Common myeloid progenitor, CD34-positive (primary cell): ENCODE measurements around the gene SCNN1B.

Source experiments
- CTCF ChIA-PET: fragments of 350-600 bp; sonication (Branson Sonifier 250); formaldehyde crosslinking; loops from one replicate; lab custom pipeline; 2021; ENCODE audit warnings: antibody characterized with exemption; lab: Charles Lee
- POLR2A ChIA-PET: fragments of 350-600 bp; sonication (Branson Sonifier 250); formaldehyde crosslinking; loops from one replicate; lab custom pipeline; 2021; ENCODE audit warnings: antibody characterized with exemption; lab: Charles Lee
- DNase-seq, 3 donors: peaks; one replicate each; pipeline versions ENCODE4 v3.0.0 to v3.0.0-alpha.2; 2013
- H3K27ac ChIP-seq, 2 experiments: 1 replicate in 1 of 2; 2 replicates in 1 of 2; pipeline ENCODE4 v1.7.0; 2013; ENCODE audit warnings: inconsistent platforms in 2 of 2, low read length in 2 of 2, mild to moderate bottlenecking in 2 of 2, low read depth in 1 of 2, moderate library complexity in 1 of 2; ENCODE audit not compliant: severe bottlenecking in 2 of 2, insufficient read depth in 1 of 2, poor library complexity in 1 of 2
- H3K27me3 ChIP-seq, 5 experiments: replicated peaks in 2 of 5; 1 replicate in 3 of 5; 2 replicates in 2 of 5; pipeline versions ENCODE4 v1.6.1 to v1.7.0; 2013; ENCODE audit warnings: low read length in 4 of 5, mild to moderate bottlenecking in 2 of 5, moderate library complexity in 2 of 5, inconsistent platforms in 1 of 5; ENCODE audit not compliant: insufficient read depth in 5 of 5, control insufficient read depth in 4 of 5
- H3K36me3 ChIP-seq, 4 experiments: 1 replicate in 2 of 4; 2 replicates in 2 of 4; pipeline versions ENCODE4 v1.6.1 to v1.7.0; 2013; ENCODE audit warnings: low read length in 3 of 4, control low read depth in 1 of 4, mild to moderate bottlenecking in 1 of 4; ENCODE audit not compliant: control insufficient read depth in 4 of 4, insufficient read depth in 4 of 4
- H3K4me1 ChIP-seq, 4 experiments: 1 replicate in 3 of 4; 2 replicates in 1 of 4; pipeline versions ENCODE4 v1.6.1 to v1.7.1; 2013; ENCODE audit warnings: low read length in 3 of 4, mild to moderate bottlenecking in 3 of 4, control low read depth in 1 of 4, inconsistent platforms in 1 of 4, moderate library complexity in 1 of 4; ENCODE audit not compliant: control insufficient read depth in 4 of 4, insufficient read depth in 4 of 4; ENCODE audit errors: control extremely low read depth in 1 of 4
- H3K4me3 ChIP-seq, 7 experiments: 1 replicate in 4 of 7; 2 replicates in 3 of 7; pipeline versions ENCODE4 v1.5.1 to v1.7.0; 2013; ENCODE audit warnings: mild to moderate bottlenecking in 7 of 7, low read length in 6 of 7, moderate library complexity in 6 of 7, inconsistent platforms in 2 of 7, low read depth in 2 of 7, control low read depth in 1 of 7; ENCODE audit not compliant: insufficient read depth in 4 of 7, control insufficient read depth in 1 of 7; ENCODE audit errors: extremely low read depth in 1 of 7
- H3K9me3 ChIP-seq, 5 experiments: 1 replicate in 4 of 5; 2 replicates in 1 of 5; pipeline versions ENCODE4 v1.6.1 to v1.7.1; 2013; ENCODE audit warnings: low read length in 4 of 5, mild to moderate bottlenecking in 2 of 5, inconsistent platforms in 1 of 5, low read depth in 1 of 5, moderate library complexity in 1 of 5; ENCODE audit not compliant: control insufficient read depth in 4 of 5, insufficient read depth in 2 of 5; ENCODE audit errors: control extremely low read depth in 1 of 5
- WGBS: methylation state at CpG from one replicate; pipeline ENCODE4 v1.1.5; 2013; ENCODE audit not compliant: insufficient coverage; 5-methylcytosine and 5-hydroxymethylcytosine counted together

The SCNN1B gene

DNA sequence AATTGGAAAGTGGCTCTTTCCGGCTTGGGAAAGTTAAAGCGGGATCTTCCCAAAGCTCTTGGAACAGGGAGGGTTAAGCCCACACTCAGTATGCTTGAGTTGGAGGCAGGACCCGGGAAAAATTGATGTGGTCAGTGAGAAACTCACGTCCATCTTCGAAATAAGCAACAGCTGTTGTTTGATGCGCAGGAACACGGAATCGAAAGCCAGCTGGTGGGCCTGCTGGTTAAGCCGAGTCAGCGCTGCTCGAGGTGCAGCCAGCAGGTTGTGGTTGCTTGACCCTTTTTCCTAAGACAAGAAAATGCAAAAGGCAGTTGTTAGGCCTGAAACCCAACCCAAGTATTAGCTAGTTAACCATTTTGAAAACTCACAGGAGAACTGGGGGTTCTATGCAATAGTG lies 101.4 kb downstream of the SCNN1B start:
- H3K4me1 ChIP-seq = no peaks in the 10 kb centered on the region
- ChIA-PET POLR2A (no interaction called here), CTCF (no interaction called here)
- peaks cover 16 to 80% (median 59%) of the 10 kb centered on the region in 4 experiments for H3K36me3 ChIP-seq
- no peaks in the 10 kb centered on the region for H3K9me3 ChIP-seq
- DNase-seq = no peak
- no peak overlapping the region for H3K27ac ChIP-seq
- no peak overlapping the region for H3K4me3 ChIP-seq
- 92% methylated on average over 11 of the region's 11 CpGs for WGBS
- H3K27me3 ChIP-seq = no peaks in the 10 kb centered on the region

DNA sequence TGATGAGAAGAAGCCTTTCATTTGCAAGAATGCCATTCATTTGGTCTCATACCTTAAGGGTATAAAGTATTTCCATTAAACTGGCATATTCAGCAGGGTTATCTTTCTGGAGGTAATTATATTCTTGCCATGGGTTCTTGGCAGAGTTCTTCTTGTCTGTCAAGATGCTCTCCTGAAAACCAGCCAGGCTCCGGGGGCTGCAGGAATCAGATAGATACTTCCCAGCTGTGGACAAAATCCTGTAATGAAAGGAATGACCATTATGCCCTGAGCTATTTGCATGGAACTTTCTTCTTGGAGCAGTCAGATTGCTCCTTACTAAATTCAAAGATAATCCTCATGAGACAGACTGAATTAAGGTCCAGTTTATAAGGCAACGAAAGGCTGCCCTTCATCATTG lies 103.9 kb downstream of the SCNN1B start:
- no peaks in the 10 kb centered on the region for H3K9me3 ChIP-seq
- POLR2A ChIA-PET = no interaction called here
- H3K36me3 ChIP-seq = peaks cover 16 to 80% (median 53%) of the 10 kb centered on the region in 4 experiments
- no peak for DNase-seq
- no peaks in the 10 kb centered on the region for H3K4me1 ChIP-seq
- CTCF ChIA-PET = no interaction called here
- no peaks in the 10 kb centered on the region for H3K27me3 ChIP-seq
- H3K4me3 ChIP-seq = no peak overlapping the region
- 100% methylated on average over 2 of the region's 2 CpGs for WGBS
- H3K27ac ChIP-seq = no peak overlapping the region

DNA sequence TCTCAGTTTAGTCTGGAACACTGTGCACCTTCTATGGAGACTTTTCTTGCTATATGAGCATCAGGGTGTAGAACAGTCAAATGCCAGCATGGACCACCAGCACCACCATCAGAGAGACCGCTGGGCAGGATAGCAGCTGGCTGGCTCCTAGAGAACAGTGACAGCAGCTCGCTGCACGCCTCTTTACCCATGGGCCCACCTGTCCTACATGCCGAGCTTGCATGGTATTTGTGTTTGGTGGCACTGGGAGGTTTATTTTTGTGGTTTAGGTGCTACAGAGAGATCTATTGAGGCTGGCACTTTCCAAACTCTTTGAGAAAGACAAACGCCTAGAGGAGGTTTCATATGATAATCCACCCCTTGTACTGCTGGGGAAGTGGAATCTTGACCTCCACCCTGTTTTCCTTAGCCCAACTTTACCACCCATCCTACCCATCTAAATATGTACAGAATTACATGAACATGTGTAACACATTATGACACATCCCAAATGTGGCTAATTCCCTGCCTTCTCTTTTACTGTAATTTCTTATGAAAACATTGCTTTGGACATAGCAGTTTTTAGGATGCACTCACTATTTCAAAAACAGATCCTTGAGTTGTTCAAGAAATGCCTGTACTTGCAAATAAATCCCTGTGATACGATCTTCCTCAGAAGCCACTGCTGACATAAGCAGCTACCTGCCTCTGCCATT lies 104.6 kb downstream of the SCNN1B start:
- no peak overlapping the region for H3K4me3 ChIP-seq
- no peaks in the 10 kb centered on the region for H3K27me3 ChIP-seq
- ChIA-PET CTCF (no interaction called here), POLR2A (no interaction called here)
- H3K9me3 ChIP-seq = no peaks in the 10 kb centered on the region
- H3K27ac ChIP-seq = no peak overlapping the region
- WGBS = 100% methylated on average over 5 of the region's 6 CpGs
- H3K36me3 ChIP-seq = peaks cover 13 to 81% (median 50%) of the 10 kb centered on the region in 4 experiments
- no peaks in the 10 kb centered on the region for H3K4me1 ChIP-seq
- DNase-seq = no peak

DNA sequence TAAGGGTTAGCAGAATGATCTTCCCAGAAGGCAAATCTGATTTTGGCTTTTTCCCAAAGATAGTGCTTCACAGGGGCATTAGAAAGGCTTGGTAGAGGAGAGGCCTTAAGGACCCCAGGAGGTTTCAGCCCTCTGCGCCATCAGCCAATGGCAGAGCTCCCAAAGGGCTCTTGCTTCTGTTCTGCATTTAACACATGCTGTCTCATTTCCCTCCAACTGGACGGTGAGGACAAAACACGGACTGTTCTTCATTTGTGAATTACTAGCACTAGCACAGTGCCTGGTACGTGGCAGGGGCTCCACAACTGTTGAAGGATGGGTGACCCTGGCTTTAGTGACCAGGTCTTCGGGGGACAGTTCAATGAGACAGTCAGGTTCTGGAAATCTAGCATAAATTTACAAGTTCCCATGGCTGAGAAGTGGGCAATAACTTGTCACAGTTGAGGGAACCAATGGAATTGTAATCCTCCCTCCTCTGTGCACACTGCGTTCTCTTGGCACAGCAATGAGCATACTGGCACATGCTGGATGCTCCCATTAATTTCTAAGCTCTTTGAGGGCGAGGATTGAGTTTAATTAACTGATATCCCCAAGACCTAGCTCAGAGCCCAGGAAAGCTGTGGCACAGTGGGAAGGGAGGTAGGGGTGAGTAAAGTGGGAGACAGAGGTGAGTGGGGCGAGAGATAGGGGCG lies 105.5 kb downstream of the SCNN1B start:
- Histone ChIP-seq H3K4me3 (no peak overlapping the region), H3K27ac (no peak overlapping the region), H3K27me3 (no peaks in the 10 kb centered on the region), H3K36me3 (peaks cover 15 to 80% (median 48%) of the 10 kb centered on the region in 4 experiments), H3K9me3 (no peaks in the 10 kb centered on the region), H3K4me1 (no peaks in the 10 kb centered on the region)
- CTCF ChIA-PET = no interaction called here
- WGBS = 98% methylated on average over 6 of the region's 9 CpGs
- DNase-seq = no peak
- POLR2A ChIA-PET = no interaction called here

DNA sequence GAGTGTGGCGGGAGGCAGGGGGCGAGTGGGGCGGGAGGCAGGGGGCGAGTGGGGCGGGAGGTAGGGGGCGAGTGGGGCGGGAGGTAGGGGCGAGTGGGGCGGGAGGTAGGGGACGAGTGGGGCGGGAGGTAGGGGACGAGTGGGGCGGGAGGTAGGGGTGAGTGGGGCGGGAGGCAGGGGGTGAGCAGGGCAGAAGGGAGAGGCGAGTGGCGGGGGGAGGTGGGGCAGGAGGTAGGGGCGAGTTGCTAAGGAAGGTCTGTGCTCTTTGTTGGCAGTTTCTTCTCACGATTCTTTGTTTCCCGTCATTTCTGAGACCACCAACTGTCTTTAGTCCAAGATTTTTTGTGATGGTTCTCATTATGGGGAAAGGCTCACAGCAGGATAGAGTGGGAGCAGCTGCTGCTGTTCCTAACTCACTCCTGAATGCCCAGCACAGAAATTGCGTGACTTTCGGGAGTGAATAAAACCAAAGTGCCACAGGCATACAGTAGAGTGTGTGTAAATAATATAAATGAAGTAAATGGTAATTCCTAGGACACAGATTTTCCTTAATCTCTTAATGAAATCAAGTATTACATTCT lies 106.2 kb downstream of the SCNN1B start:
- H3K27me3 ChIP-seq = no peaks in the 10 kb centered on the region
- H3K4me1 ChIP-seq = no peaks in the 10 kb centered on the region
- no peak overlapping the region for H3K4me3 ChIP-seq
- H3K27ac ChIP-seq = no peak overlapping the region
- H3K36me3 ChIP-seq = peaks cover 12 to 77% (median 47%) of the 10 kb centered on the region in 4 experiments
- ChIA-PET CTCF (no interaction called here), POLR2A (no interaction called here)
- no peak for DNase-seq
- no peaks in the 10 kb centered on the region for H3K9me3 ChIP-seq
- WGBS = 100% methylated on average over 3 of the region's 21 CpGs

DNA sequence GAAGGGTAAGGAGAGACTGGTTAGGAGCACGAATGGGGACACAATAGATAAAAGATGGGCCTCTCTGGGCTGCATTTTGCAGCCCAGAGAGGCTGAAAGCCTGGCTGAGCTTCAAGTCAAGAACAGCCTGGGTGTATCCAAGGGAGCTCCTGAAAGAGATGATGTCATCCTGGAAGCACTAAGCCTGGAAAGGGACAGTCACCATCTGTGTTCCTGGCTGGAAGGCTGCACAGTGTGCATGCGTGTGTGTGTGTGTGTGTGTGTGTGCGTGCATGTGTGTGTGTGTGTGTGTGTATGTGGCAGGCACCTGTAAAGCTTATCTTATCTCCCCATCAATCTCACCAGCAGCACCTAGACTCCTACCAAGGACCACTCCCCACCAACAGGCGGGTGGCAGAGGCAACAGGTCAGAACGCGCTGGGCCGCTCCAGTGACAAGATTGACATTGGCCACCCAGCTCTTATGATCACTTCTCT lies 106.8 kb downstream of the SCNN1B start:
- peaks cover 11 to 77% (median 46%) of the 10 kb centered on the region in 4 experiments for H3K36me3 ChIP-seq
- no peak for DNase-seq
- 94% methylated on average over 5 of the region's 7 CpGs for WGBS
- no peaks in the 10 kb centered on the region for H3K27me3 ChIP-seq
- no peaks in the 10 kb centered on the region for H3K4me1 ChIP-seq
- ChIA-PET POLR2A (no interaction called here), CTCF (no interaction called here)
- H3K27ac ChIP-seq = no peak overlapping the region
- no peaks in the 10 kb centered on the region for H3K9me3 ChIP-seq
- no peak overlapping the region for H3K4me3 ChIP-seq

DNA sequence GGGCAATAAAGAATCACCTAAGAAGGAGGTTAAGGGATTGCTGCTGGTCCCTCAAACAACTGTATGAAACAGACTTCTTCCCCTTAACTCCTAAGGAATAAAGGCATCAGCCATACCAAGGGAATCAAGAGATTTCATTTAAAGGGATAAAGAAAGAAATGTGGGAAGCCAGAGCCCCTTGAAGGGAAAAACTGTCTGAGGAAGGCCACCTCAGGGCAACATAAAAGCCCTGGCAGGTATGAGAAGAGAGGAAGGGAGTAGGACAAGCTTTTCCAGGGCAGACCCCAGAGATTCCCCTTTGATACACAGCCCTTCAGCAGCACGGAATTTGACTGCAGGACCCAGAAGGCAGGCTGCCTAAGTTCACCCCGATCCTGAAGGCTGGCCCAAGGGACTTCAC lies 107.4 kb downstream of the SCNN1B start:
- 100% methylated on average over 2 of the region's 2 CpGs for WGBS

More for the DNA sequence above, 107.4 kb downstream of the SCNN1B start:
- CTCF ChIA-PET = no interaction called here
- Histone ChIP-seq H3K4me1 (no peaks in the 10 kb centered on the region), H3K27ac (no peak overlapping the region), H3K9me3 (no peaks in the 10 kb centered on the region), H3K4me3 (no peak overlapping the region), H3K36me3 (peaks cover 8 to 78% (median 45%) of the 10 kb centered on the region in 4 experiments), H3K27me3 (no peaks in the 10 kb centered on the region)
- POLR2A ChIA-PET = no interaction called here
- DNase-seq = no peak
